GM12878 (cell line): ENCODE data around the gene CLPSL1. TPM values are rescaled to one million over a fixed set of nuclear protein-coding genes. Genes with fewer than 3 reads are reported as not detected.

ENCODE experiments used
- ATAC-seq: fragments of 200-7000 bp; cut with Tn5 transposase; 3 replicates; pipeline ENCODE4 v1.9.1; 2020; ENCODE audit warnings: mild to moderate bottlenecking, moderate library complexity
- BruUV-seq: library from RNA; stranded (reverse); fragments of 400-500 nt; replicated peaks from 2 replicates; lab custom pipeline; 2021; lab: Mats Ljungman, UMichigan
- CTCF ChIA-PET: fragments of 300-600 bp; sonication (Branson Sonifier 250); formaldehyde crosslinking; extraction: SDS; loops from one replicate; lab custom pipeline; 2021; ENCODE audit warnings: inconsistent platforms; lab: Yijun Ruan, JAX
- POLR2A ChIA-PET: fragments of 350-600 bp; formaldehyde crosslinking; extraction: SDS; loops from one replicate; lab custom pipeline; 2021; ENCODE audit warnings: inconsistent platforms; lab: Charles Lee
- RAD21 ChIA-PET: fragments of 300-600 bp; sonication (Branson Sonifier 250); formaldehyde crosslinking; loops from one replicate; lab custom pipeline; 2023; ENCODE audit warnings: antibody characterized with exemption; ENCODE audit not compliant: unreplicated experiment; lab: Charles Lee
- SMC1A ChIA-PET: fragments of 300-600 bp; sonication (Branson Sonifier 250); formaldehyde crosslinking; loops from one replicate; lab custom pipeline; 2023; ENCODE audit not compliant: unreplicated experiment, uncharacterized antibody; lab: Charles Lee
- DNase-seq: peaks from one replicate; pipeline ENCODE4 v3.0.0-alpha.2; 2011; ENCODE audit warnings: low read depth, low spot score
- FAIRE-seq: peaks from 3 replicates; lab custom pipeline; 2011; peaks lifted over from hg19 to GRCh38; lab: Jason Lieb, UNC
- H2AFZ ChIP-seq: 2 replicates; pipeline ENCODE4 v1.6.0; 2011; ENCODE audit warnings: low read depth, low read length, control low read depth; ENCODE audit not compliant: control insufficient read depth
- H3K27ac ChIP-seq: 2 replicates; pipeline ENCODE4 v1.5.1; 2011; ENCODE audit warnings: control low read depth; ENCODE audit not compliant: control insufficient read depth, insufficient read depth
- H3K27me3 ChIP-seq, 2 experiments: replicated peaks in 1 of 2; 2 replicates each; pipeline versions ENCODE4 v1.6.0 to v1.6.1; 2011; ENCODE audit warnings: low read length in 1 of 2; ENCODE audit not compliant: control insufficient read depth in 2 of 2, insufficient read depth in 2 of 2
- H3K36me3 ChIP-seq, 2 experiments: 2 replicates each; pipeline ENCODE4 v1.5.1; 2011; ENCODE audit warnings: low read length in 1 of 2; ENCODE audit not compliant: control insufficient read depth in 2 of 2, insufficient read depth in 2 of 2
- H3K4me1 ChIP-seq: 2 replicates; pipeline ENCODE4 v1.6.1; 2011; ENCODE audit warnings: mild to moderate bottlenecking, low read length, moderate library complexity, mixed read lengths; ENCODE audit not compliant: control insufficient read depth, insufficient read depth
- H3K4me2 ChIP-seq: 2 replicates; pipeline ENCODE4 v1.6.0; 2011; ENCODE audit warnings: control low read depth; ENCODE audit not compliant: control insufficient read depth, insufficient read depth
- H3K4me3 ChIP-seq: fragments of 200-600 bp; sonication (generic); 2 replicates; pipeline ENCODE4 v1.5.1; 2016
- H3K79me2 ChIP-seq: 2 replicates; pipeline ENCODE4 v1.6.0; 2011; ENCODE audit warnings: low read length; ENCODE audit not compliant: control insufficient read depth, insufficient read depth
- H3K9ac ChIP-seq: 2 replicates; pipeline ENCODE4 v1.8.0; 2011; ENCODE audit warnings: low read length, control low read depth, mixed read lengths; ENCODE audit not compliant: control insufficient read depth, insufficient read depth
- H3K9me3 ChIP-seq: replicated peaks from 3 replicates; pipeline ENCODE4 v1.5.1; 2011; ENCODE audit warnings: mild to moderate bottlenecking, low read length; ENCODE audit not compliant: control insufficient read depth, insufficient read depth
- H4K20me1 ChIP-seq: 2 replicates; pipeline ENCODE4 v1.6.0; 2011; ENCODE audit not compliant: control insufficient read depth, insufficient read depth
- CBFB ChIP-seq: IDR thresholded peaks from 2 replicates; pipeline ENCODE4 v1.6.1; 2016; ENCODE audit warnings: antibody characterized with exemption, low read depth
- CHD1 ChIP-seq: IDR thresholded peaks from 2 replicates; pipeline ENCODE4 v1.6.1; 2012; ENCODE audit warnings: low read depth, low read length, improper control_type of control experiment
- CREB1 ChIP-seq: IDR thresholded peaks from 2 replicates; pipeline ENCODE4 v1.6.1; 2012; ENCODE audit warnings: low read depth, mild to moderate bottlenecking, inconsistent platforms
- LARP7 ChIP-seq: fragments of 450-650 bp; IDR thresholded peaks from 2 replicates; pipeline ENCODE4 v1.6.1; 2017; ENCODE audit warnings: mild to moderate bottlenecking
- MEF2A ChIP-seq: IDR thresholded peaks from 2 replicates; pipeline ENCODE4 v1.6.1; 2011; ENCODE audit warnings: low read depth, mild to moderate bottlenecking, low read length, moderate library complexity; ENCODE audit not compliant: insufficient read depth
- MXI1 ChIP-seq: fragments of 150-350 bp; IDR thresholded peaks from 2 replicates; pipeline ENCODE4 v1.6.1; 2011; ENCODE audit warnings: low read depth, mild to moderate bottlenecking, inconsistent platforms, low read length, improper control_type of control experiment
- NKRF ChIP-seq: fragments of 450-650 bp; conservative IDR thresholded peaks from 2 replicates; pipeline ENCODE4 v1.6.1; 2017; ENCODE audit warnings: mild to moderate bottlenecking, moderate library complexity
- POU2F2 ChIP-seq: IDR thresholded peaks from 3 replicates; pipeline ENCODE4 v1.6.1; 2011; ENCODE audit warnings: low read depth, mild to moderate bottlenecking, low read length, borderline replicate concordance
- RCOR1 ChIP-seq: conservative IDR thresholded peaks from 2 replicates; pipeline ENCODE4 v1.6.1; 2012; ENCODE audit warnings: low read depth, low read length, improper control_type of control experiment
- SPI1 ChIP-seq: IDR thresholded peaks from 2 replicates; pipeline ENCODE4 v1.6.1; 2011; ENCODE audit warnings: low read depth, mild to moderate bottlenecking, low read length, moderate library complexity, borderline replicate concordance; ENCODE audit not compliant: insufficient read depth
- TARDBP ChIP-seq: IDR thresholded peaks from 2 replicates; pipeline ENCODE4 v1.6.1; 2016; ENCODE audit warnings: borderline replicate concordance
- ZBTB11 ChIP-seq: fragments of 450-650 bp; formaldehyde crosslinking; IDR thresholded peaks from 2 replicates; pipeline ENCODE4 v1.5.0; 2022; ENCODE audit warnings: mild to moderate bottlenecking, missing genetic modification characterization
- ZBTB4 ChIP-seq: fragments of 450-650 bp; formaldehyde crosslinking; IDR thresholded peaks from 2 replicates; pipeline ENCODE4 v1.4.0; 2022; ENCODE audit warnings: mild to moderate bottlenecking, moderate library complexity
- ZNF622 ChIP-seq: fragments of 450-650 bp; IDR thresholded peaks from 2 replicates; pipeline ENCODE4 v1.6.1; 2017; ENCODE audit warnings: mild to moderate bottlenecking, inconsistent platforms
- WGBS: methylation state at CpG from one replicate; pipeline ENCODE4 v1.1.6; 2016; ENCODE audit warnings: low lambda C conversion rate; ENCODE audit not compliant: insufficient replicate concordance, insufficient coverage; ENCODE audit errors: missing lambda C conversion rate; 5-methylcytosine and 5-hydroxymethylcytosine counted together
- in situ Hi-C: fragments of 300-500 bp; cut with MboI; formaldehyde crosslinking; loops from 9 replicates; pipeline ENCODE4 v1.14.3; 2018; ENCODE audit warnings: mixed read lengths
- intact Hi-C: fragments of 100-400 bp; cut with micrococcal nuclease; formaldehyde crosslinking; loops from one replicate; pipeline ENCODE4 v1.14.2; 2022; ENCODE audit not compliant: unreplicated experiment
- polyA plus RNA-seq, 11 experiments: library from polyadenylated mRNA; depleted of rRNA in 4 of 11; unstranded in 6 of 11; stranded (reverse) in 5 of 11; fragments of >200 nt; fragmentation: Nextera tagmentation in 4 of 11; fragmentation: Illumina TruSeq in 1 of 11; extraction: Ambion mirVana in 4 of 11; extraction: Trizol in 1 of 11; gene quantifications; 1 replicate in 1 of 11; 2 replicates in 10 of 11; pipeline versions ENCODE4 v1.2.1 to v1.2.3, GENCODE V29; 2011 to 2016; ENCODE audit warnings: inconsistent platforms in 2 of 11, missing spikeins in 2 of 11, low read depth in 1 of 11
- total RNA-seq, 4 experiments: library from RNA; depleted of rRNA in 3 of 4; stranded (reverse); fragments of >200 nt in 3 of 4; fragmentation: Illumina TruSeq in 1 of 4; extraction: Trizol in 1 of 4; gene quantifications; 2 replicates each; pipeline versions ENCODE4 v1.2.1 to v1.2.3, GENCODE V29; 2013 to 2021

CLPSL1 gene
- total and polyA plus RNA-seq, 10 of the 15 experiments (the other 5 are each of a cell fraction or from before 2014, with no cell fraction given): not detected

GRCh38 chr6:35790683-35791082 is 9.9 kb downstream of the CLPSL1 start:
- H4K20me1 ChIP-seq: no peaks in the 10 kb centered on the region
- ChIA-PET CTCF (interaction anchor here (0.7 kb wide), 1 partner anchor 306 kb away, joined by 3 read pairs; no protein-coding TSS in a partner anchor), POLR2A (no interaction called here), RAD21 (no interaction called here), SMC1A (interaction anchor here (1.1 kb wide), 1 partner anchor 267 kb away, joined by 3 read pairs; no protein-coding TSS in a partner anchor)
- H3K36me3 ChIP-seq: no peaks in the 10 kb centered on the region
- no peak overlapping the region for H3K4me3 ChIP-seq
- no peak overlapping the region for H3K4me2 ChIP-seq
- no peak for DNase-seq
- BruUV-seq: no TSS peak
- no peaks in the 10 kb centered on the region for H3K9me3 ChIP-seq
- H3K9ac ChIP-seq: no peak overlapping the region
- peaks cover 1 to 4% of the 10 kb centered on the region in 2 experiments for H3K27me3 ChIP-seq
- TF ChIP-seq SPI1: no peak
- TF ChIP-seq ZBTB4 (CRISPR knock-in tag): no peak
- no peak for TF ChIP-seq MEF2A
- TF ChIP-seq CBFB: no peak
- TF ChIP-seq TARDBP: no peak
- no peak for TF ChIP-seq NKRF
- no peak for TF ChIP-seq POU2F2
- TF ChIP-seq CHD1: no peak
- TF ChIP-seq RCOR1: no peak
- no peak for TF ChIP-seq ZBTB11
- no peak for TF ChIP-seq CREB1
- TF ChIP-seq LARP7: no peak
- TF ChIP-seq ZNF622: no peak
- TF ChIP-seq MXI1: no peak
- in situ Hi-C loops (no loop called here), intact Hi-C loops (no loop called here)
- H3K4me1 ChIP-seq: no peaks in the 10 kb centered on the region
- H3K79me2 ChIP-seq: no peaks in the 10 kb centered on the region
- no peak overlapping the region for H3K27ac ChIP-seq
- ATAC-seq: no peak
- H2AFZ ChIP-seq: no peak overlapping the region
- WGBS: 55% methylated on average over 5 of the region's 5 CpGs
- no peak for FAIRE-seq
